GM23338 (cell line): ENCODE data around the gene MYLK4. TPM values are rescaled to one million over a fixed set of nuclear protein-coding genes. Genes with fewer than 3 reads are reported as not detected.

Experiments used
- ATAC-seq: fragments of 200-7000 bp; cut with Tn5 transposase; 3 replicates; pipeline ENCODE4 v1.9.1; 2020
- DNase-seq: peaks from one replicate; pipeline ENCODE4 v3.0.0-alpha.2; 2015; ENCODE audit warnings: low spot score
- H2AFZ ChIP-seq: fragments of 200-600 bp; sonication (generic); 2 replicates; pipeline ENCODE4 v1.8.0; 2016; ENCODE audit warnings: antibody characterized with exemption, mild to moderate bottlenecking, moderate library complexity
- H3F3A ChIP-seq: fragments of 200-600 bp; sonication (generic); replicated peaks from 2 replicates; pipeline ENCODE4 v1.8.0; 2017; ENCODE audit warnings: antibody characterized with exemption, mixed run types, low read depth
- H3K27ac ChIP-seq: fragments of 200-600 bp; sonication (generic); 2 replicates; pipeline ENCODE4 v1.6.1; 2016; ENCODE audit warnings: low read depth
- H3K27me3 ChIP-seq: fragments of 200-600 bp; sonication (generic); 2 replicates; pipeline ENCODE4 v1.8.0; 2016; ENCODE audit warnings: mild to moderate bottlenecking, mixed run types, moderate library complexity; ENCODE audit not compliant: insufficient read depth
- H3K36me3 ChIP-seq: fragments of 200-600 bp; sonication (generic); 2 replicates; pipeline ENCODE4 v1.8.0; 2016; ENCODE audit warnings: mild to moderate bottlenecking; ENCODE audit not compliant: insufficient read depth
- H3K4me1 ChIP-seq: fragments of 200-600 bp; sonication (generic); 2 replicates; pipeline ENCODE4 v1.8.0; 2016; ENCODE audit warnings: mild to moderate bottlenecking, moderate library complexity; ENCODE audit not compliant: insufficient read depth
- H3K4me2 ChIP-seq: fragments of 200-600 bp; sonication (generic); 2 replicates; pipeline ENCODE4 v1.7.1; 2017; ENCODE audit warnings: mixed run types
- H3K4me3 ChIP-seq: fragments of 200-600 bp; sonication (generic); 2 replicates; pipeline ENCODE4 v1.6.1; 2016; ENCODE audit warnings: mixed run types
- H3K79me2 ChIP-seq: fragments of 200-600 bp; sonication (generic); replicated peaks from 2 replicates; pipeline ENCODE4 v1.8.0; 2017; ENCODE audit warnings: mild to moderate bottlenecking; ENCODE audit not compliant: insufficient read depth
- H3K9me2 ChIP-seq: fragments of 200-600 bp; sonication (generic); 2 replicates; pipeline ENCODE4 v1.8.0; 2017; ENCODE audit not compliant: insufficient read depth
- H4K20me1 ChIP-seq: fragments of 200-600 bp; sonication (generic); replicated peaks from 2 replicates; pipeline ENCODE4 v1.8.0; 2017; ENCODE audit warnings: mild to moderate bottlenecking; ENCODE audit not compliant: insufficient read depth
- H3K27ac Mint-ChIP-seq: 2 replicates; pipeline ENCODE4 v1.8.0; 2020; ENCODE audit warnings: inconsistent platforms, mild to moderate bottlenecking, moderate library complexity, mixed read lengths
- H3K27me3 Mint-ChIP-seq: 3 replicates; pipeline ENCODE4 v1.8.0; 2022; ENCODE audit warnings: low read depth, mild to moderate bottlenecking, moderate library complexity, mixed read lengths, inconsistent platforms; ENCODE audit not compliant: insufficient read depth, poor library complexity
- H3K36me3 Mint-ChIP-seq: 3 replicates; pipeline ENCODE4 v1.8.0; 2021; ENCODE audit warnings: low read depth, mild to moderate bottlenecking, inconsistent platforms, moderate library complexity, mixed read lengths
- H3K4me1 Mint-ChIP-seq: 3 replicates; pipeline ENCODE4 v1.8.0; 2020; ENCODE audit warnings: mild to moderate bottlenecking, inconsistent platforms, mixed read lengths
- H3K4me3 Mint-ChIP-seq: 3 replicates; pipeline ENCODE4 v1.8.0; 2021; ENCODE audit warnings: moderate library complexity, mild to moderate bottlenecking, inconsistent platforms, mixed read lengths
- H3K9me3 Mint-ChIP-seq: 3 replicates; pipeline ENCODE4 v1.8.0; 2020; ENCODE audit warnings: moderate library complexity, mild to moderate bottlenecking, inconsistent platforms, mixed read lengths
- CTCF ChIP-seq, 2 experiments: fragments of 200-600 bp in 1 of 2; sonication (generic) in 1 of 2; conservative IDR thresholded peaks; 2 replicates each; pipeline versions ENCODE4 v1.5.1 to v1.6.1; 2016 to 2017; ENCODE audit warnings: antibody characterized with exemption in 2 of 2, low read depth in 2 of 2, mild to moderate bottlenecking in 2 of 2, moderate library complexity in 1 of 2
- ETS1 ChIP-seq: IDR thresholded peaks from 2 replicates; pipeline ENCODE4 v1.6.1; 2016; ENCODE audit warnings: antibody characterized with exemption
- JUNB ChIP-seq: IDR thresholded peaks from one replicate; pipeline ENCODE4 v1.6.1; 2016; ENCODE audit warnings: antibody characterized with exemption; ENCODE audit not compliant: unreplicated experiment
- REST ChIP-seq: IDR thresholded peaks from one replicate; pipeline ENCODE4 v1.6.1; 2018; ENCODE audit warnings: antibody characterized with exemption; ENCODE audit not compliant: unreplicated experiment
- ZNF114 ChIP-seq: fragments of 250-450 bp; sonication (Bioruptor Pico); IDR thresholded peaks from 2 replicates; pipeline ENCODE4 v1.5.0; 2020; ENCODE audit warnings: mild to moderate bottlenecking, moderate library complexity
- ZNF462 ChIP-seq: fragments of 250-450 bp; sonication (Bioruptor Pico); IDR thresholded peaks from 2 replicates; pipeline ENCODE4 v1.5.0; 2020; ENCODE audit warnings: mild to moderate bottlenecking, moderate library complexity
- polyA plus RNA-seq: library from polyadenylated mRNA; unstranded; fragments of >200 nt; fragmentation: Nextera tagmentation; extraction: Ambion mirVana; gene quantifications from 2 replicates; pipeline ENCODE4 v1.2.1, GENCODE V29; 2016
- total RNA-seq: library from RNA; depleted of rRNA; stranded (reverse); fragments of >200 nt; shearing (Covaris generic); gene quantifications from 2 replicates; pipeline ENCODE4 v1.2.3, GENCODE V29; 2014

The MYLK4 gene
- total and polyA plus RNA-seq, 2 experiments from 2014 or later, result 0.03 to 0.17 TPM

GRCh38 chr6:2687456-2687855 lies 63.3 kb downstream of the MYLK4 start:
- no peak overlapping the region for H3K27ac ChIP-seq
- Mint-ChIP-seq H3K27ac (no peak overlapping the region), H3K4me1 (peaks cover 5% of the 10 kb centered on the region), H3K4me3 (no peak overlapping the region), H3K9me3 (no peaks in the 10 kb centered on the region), H3K36me3 (no peaks in the 10 kb centered on the region), H3K27me3 (peaks cover 4% of the 10 kb centered on the region)
- H3K4me1 ChIP-seq, result no peaks in the 10 kb centered on the region
- no peak overlapping the region; the same call in 1 of the 2 replicates for H2AFZ ChIP-seq
- no peak overlapping the region for H3K4me3 ChIP-seq
- H3K9me2 ChIP-seq, result 0 out of 2 replicates have a peak, but pooled peaks cover 5% of the 10 kb centered on the region
- no peaks in the 10 kb centered on the region for H3K36me3 ChIP-seq
- no peak overlapping the region for H3K4me2 ChIP-seq
- H3K79me2 ChIP-seq, result no peaks in the 10 kb centered on the region
- TF ChIP-seq REST, result no peak
- ATAC-seq (no peak), DNase-seq (no peak)
- 0 out of 2 replicates have a peak, but pooled peaks cover 5% of the 10 kb centered on the region for H3F3A ChIP-seq
- no peaks in the 10 kb centered on the region for H3K27me3 ChIP-seq
- H4K20me1 ChIP-seq, result no peaks in the 10 kb centered on the region

GRCh38 chr6:2686515-2686914 lies 64.2 kb downstream of the MYLK4 start:
- H3K4me2 ChIP-seq, result no peak overlapping the region
- no peak overlapping the region for H3K27ac Mint-ChIP-seq
- H3K79me2 ChIP-seq, result no peaks in the 10 kb centered on the region
- no peak overlapping the region for H3K4me3 Mint-ChIP-seq
- no peaks in the 10 kb centered on the region for H4K20me1 ChIP-seq
- H3K27ac ChIP-seq, result no peak overlapping the region
- H2AFZ ChIP-seq, result no peak overlapping the region
- H3K9me3 Mint-ChIP-seq, result no peaks in the 10 kb centered on the region
- H3K36me3 ChIP-seq, result no peaks in the 10 kb centered on the region
- no peak for DNase-seq
- H3K27me3 Mint-ChIP-seq, result peaks cover 4% of the 10 kb centered on the region
- no peaks in the 10 kb centered on the region for H3K27me3 ChIP-seq
- H3K36me3 Mint-ChIP-seq, result no peaks in the 10 kb centered on the region
- H3K4me1 Mint-ChIP-seq, result peaks cover 5% of the 10 kb centered on the region
- H3K4me1 ChIP-seq, result no peaks in the 10 kb centered on the region
- no peaks in the 10 kb centered on the region for H3F3A ChIP-seq
- no peak for ATAC-seq
- 0 out of 2 replicates have a peak, but pooled peaks cover 5% of the 10 kb centered on the region for H3K9me2 ChIP-seq
- H3K4me3 ChIP-seq, result no peak overlapping the region
- no peak for TF ChIP-seq ZNF462 (CRISPR knock-in tag)
- no peak for TF ChIP-seq CTCF (conservative IDR thresholded peaks at IDR 0.05; ENCODE audit: low read depth in 2 of 2)
- no peak for TF ChIP-seq JUNB
- no peak for TF ChIP-seq ETS1
- no peak for TF ChIP-seq ZNF114 (CRISPR knock-in tag)
